KG1 (cell line): ENCODE data around the gene ADGRF1.
"Not testable (repeated sequence)": the region's sequence is repeated elsewhere in the genome, so short reads cannot be mapped to it uniquely, and the experiment has no call there.

Experiments used
- DNase-seq: peaks from one replicate; lab custom pipeline; 2025; lab: John Stamatoyannopoulos, UW

The ADGRF1 gene

GRCh38 chr6:47061309-47062300, 19.5 kb upstream of the ADGRF1 start:
- DNase-seq, result no peak

GRCh38 chr6:47059216-47059885, 17.2 kb upstream of the ADGRF1 start:
- DNase-seq, result no peak

GRCh38 chr6:47057830-47058540, 15.9 kb upstream of the ADGRF1 start:
- DNase-seq, result no peak

GRCh38 chr6:47056832-47057231, 14.7 kb upstream of the ADGRF1 start:
- DNase-seq, result no peak

GRCh38 chr6:47054302-47054701, 12.2 kb upstream of the ADGRF1 start:
- not testable (repeated sequence) for DNase-seq

- DNase-seq, result no peak
Measured at GRCh38 chr6:47048638-47049037, 6.5 kb upstream of the ADGRF1 start.

GRCh38 chr6:47047479-47048407, 5.6 kb upstream of the ADGRF1 start:
- DNase-seq, result peak; percentile 83

GRCh38 chr6:47047097-47047478, 5.0 kb upstream of the ADGRF1 start:
- DNase-seq, result no peak

GRCh38 chr6:47044397-47044796, 2.3 kb upstream of the ADGRF1 start:
- DNase-seq, result no peak

GRCh38 chr6:47043286-47043685, 1.2 kb upstream of the ADGRF1 start:
- peak; percentile 27 for DNase-seq

GRCh38 chr6:47041741-47042140, 391 bp downstream of the ADGRF1 start:
- DNase-seq, result no peak

GRCh38 chr6:47034926-47035325, 7.2 kb downstream of the ADGRF1 start:
- DNase-seq, result no peak

GRCh38 chr6:47034421-47034820, 7.7 kb downstream of the ADGRF1 start:
- DNase-seq, result no peak

- DNase-seq, result no peak
Measured at GRCh38 chr6:47032974-47033765, 9.0 kb downstream of the ADGRF1 start.

- DNase-seq, result no peak
Measured at GRCh38 chr6:47031656-47032055, 10.5 kb downstream of the ADGRF1 start.

- DNase-seq, result no peak
Measured at GRCh38 chr6:47029865-47030561, 12.1 kb downstream of the ADGRF1 start.

GRCh38 chr6:47028835-47029360, 13.2 kb downstream of the ADGRF1 start:
- no peak for DNase-seq

- no peak for DNase-seq
Measured at GRCh38 chr6:47027315-47027714, 14.8 kb downstream of the ADGRF1 start.

GRCh38 chr6:47026679-47027078, 15.5 kb downstream of the ADGRF1 start:
- no peak for DNase-seq

GRCh38 chr6:47023573-47023972, 18.6 kb downstream of the ADGRF1 start:
- no peak for DNase-seq
